Measurements from ENCODE around the gene CAPN5. TPM values are rescaled to one million over a fixed set of nuclear protein-coding genes. Genes with fewer than 3 reads are reported as not detected.

Gene CAPN5
- total and polyA plus RNA-seq, 4 donors = 6.5 to 25.8 (median 18.2) TPM

Other genes starting within 250 kb of the CAPN5 start
- gene ACER3, start 206.1 kb upstream of the CAPN5 start, total RNA-seq = 1 to 10 TPM; 3.9 to 5.9 TPM
- gene ACER3, start 206.1 kb upstream of the CAPN5 start, polyA plus RNA-seq = 1 to 10 TPM; 1.9 to 4.5 TPM
- gene B3GNT6, start 32.6 kb upstream of the CAPN5 start, total RNA-seq = not detected
- gene B3GNT6, start 32.6 kb upstream of the CAPN5 start, polyA plus RNA-seq = not detected
- under 1 TPM; 0.65 to 0.75 TPM for gene OMP, start 35.9 kb downstream of the CAPN5 start, total RNA-seq
- under 1 TPM in 1 of 2 donors, not detected in 1; 0.24 TPM for gene OMP, start 35.9 kb downstream of the CAPN5 start, polyA plus RNA-seq
- gene MYO7A, start 61.3 kb downstream of the CAPN5 start, total RNA-seq = 10 to 100 TPM in 1 of 2 donors, 1 to 10 TPM in 1; 7.3 to 33.6 TPM
- gene MYO7A, start 61.3 kb downstream of the CAPN5 start, polyA plus RNA-seq = 10 to 100 TPM in 1 of 2 donors, 1 to 10 TPM in 1; 8.3 to 14.3 TPM
- gene GDPD4, start 234.7 kb downstream of the CAPN5 start, total RNA-seq = under 1 TPM in 1 of 2 donors, not detected in 1; 0.08 TPM
- gene GDPD4, start 234.7 kb downstream of the CAPN5 start, polyA plus RNA-seq = 1 to 10 TPM in 1 of 2 donors, not detected in 1; 1.1 TPM

Data from liver (tissue), 4 donors.